H9 (cell line): ENCODE data around the gene DMRTC2. TPM values are rescaled to one million over a fixed set of nuclear protein-coding genes. Genes with fewer than 3 reads are reported as not detected.
A peak's percentile ranks its signal among the peaks of the same experiment; 100 is the strongest.

ENCODE experiments used
- DNase-seq: peaks from one replicate; pipeline ENCODE4 v3.0.0-alpha.2; 2017
- H2AFZ ChIP-seq: one replicate; pipeline ENCODE4 v1.6.1; 2013; ENCODE audit warnings: mild to moderate bottlenecking, low read length, control low read depth, moderate library complexity
- H2AK5ac ChIP-seq: 2 replicates; pipeline ENCODE4 v1.6.1; 2013; ENCODE audit warnings: low read length, control low read depth, mixed read lengths; ENCODE audit not compliant: insufficient read length
- H2BK120ac ChIP-seq: one replicate; pipeline ENCODE4 v1.6.1; 2013; ENCODE audit warnings: low read depth, mild to moderate bottlenecking, low read length, control low read depth, inconsistent platforms; ENCODE audit not compliant: poor library complexity, severe bottlenecking
- H2BK12ac ChIP-seq: 2 replicates; pipeline ENCODE4 v1.6.1; 2013; ENCODE audit warnings: low read length, control low read depth, mixed read lengths, low read depth; ENCODE audit not compliant: insufficient read length
- H2BK15ac ChIP-seq: 2 replicates; pipeline ENCODE4 v1.6.1; 2013; ENCODE audit warnings: low read depth, low read length, control low read depth
- H2BK20ac ChIP-seq: one replicate; pipeline ENCODE4 v1.6.1; 2013; ENCODE audit warnings: low read depth, mild to moderate bottlenecking, low read length, control low read depth, inconsistent platforms; ENCODE audit not compliant: poor library complexity, severe bottlenecking
- H2BK5ac ChIP-seq: 2 replicates; pipeline ENCODE4 v1.6.1; 2013; ENCODE audit warnings: low read length, control low read depth, mixed read lengths; ENCODE audit not compliant: insufficient read length
- H3K14ac ChIP-seq: 2 replicates; pipeline ENCODE4 v1.6.1; 2013; ENCODE audit warnings: low read length, control low read depth; ENCODE audit not compliant: insufficient read depth
- H3K18ac ChIP-seq: 2 replicates; pipeline ENCODE4 v1.6.1; 2013; ENCODE audit warnings: low read depth, mild to moderate bottlenecking, mixed read lengths, low read length, control low read depth; ENCODE audit not compliant: insufficient read length
- H3K23ac ChIP-seq: 2 replicates; pipeline ENCODE4 v1.6.1; 2013; ENCODE audit warnings: low read length, control low read depth, mixed read lengths, low read depth; ENCODE audit not compliant: insufficient read length
- H3K23me2 ChIP-seq: 2 replicates; pipeline ENCODE4 v1.6.1; 2013; ENCODE audit warnings: low read depth, mild to moderate bottlenecking, mixed read lengths, low read length, control low read depth; ENCODE audit not compliant: insufficient read length, poor library complexity, severe bottlenecking
- H3K27ac ChIP-seq: 2 replicates; pipeline ENCODE4 v1.5.1; 2013; ENCODE audit warnings: low read length, control low read depth, mixed read lengths, low read depth; ENCODE audit not compliant: insufficient read length
- H3K27me3 ChIP-seq: 2 replicates; pipeline ENCODE4 v1.6.1; 2013; ENCODE audit warnings: low read length, control low read depth, inconsistent platforms; ENCODE audit not compliant: insufficient read depth
- H3K4ac ChIP-seq: 2 replicates; pipeline ENCODE4 v1.6.1; 2013; ENCODE audit warnings: low read depth, mild to moderate bottlenecking, control low read depth, inconsistent platforms, low read length, moderate library complexity
- H3K4me1 ChIP-seq: 2 replicates; pipeline ENCODE4 v1.6.1; 2013; ENCODE audit warnings: low read length, control low read depth, inconsistent platforms; ENCODE audit not compliant: insufficient read depth
- H3K4me2 ChIP-seq: 2 replicates; pipeline ENCODE4 v1.6.1; 2013; ENCODE audit warnings: low read length, control low read depth, mixed read lengths; ENCODE audit not compliant: insufficient read length, insufficient read depth
- H3K56ac ChIP-seq: 2 replicates; pipeline ENCODE4 v1.6.1; 2013; ENCODE audit warnings: low read depth, mild to moderate bottlenecking, mixed read lengths, low read length, control low read depth; ENCODE audit not compliant: insufficient read length
- H3K79me1 ChIP-seq: 2 replicates; pipeline ENCODE4 v1.6.1; 2013; ENCODE audit warnings: low read depth, mild to moderate bottlenecking, moderate library complexity, low read length, control low read depth, inconsistent platforms; ENCODE audit not compliant: insufficient read depth, poor library complexity, severe bottlenecking
- H3K79me2 ChIP-seq: 2 replicates; pipeline ENCODE4 v1.6.1; 2013; ENCODE audit warnings: low read length, control low read depth, inconsistent platforms; ENCODE audit not compliant: insufficient read depth
- H3K9ac ChIP-seq: 2 replicates; pipeline ENCODE4 v1.6.1; 2013; ENCODE audit warnings: low read length, control low read depth, mixed read lengths; ENCODE audit not compliant: insufficient read length; ENCODE audit errors: extremely low read depth
- H3K9me3 ChIP-seq: one replicate; pipeline ENCODE4 v1.6.1; 2013; ENCODE audit warnings: low read depth, low read length, inconsistent platforms; ENCODE audit not compliant: control insufficient read depth
- H3T11ph ChIP-seq: one replicate; pipeline ENCODE4 v1.6.1; 2013; ENCODE audit warnings: mild to moderate bottlenecking, low read length, control low read depth, inconsistent platforms
- H4K20me1 ChIP-seq: one replicate; pipeline ENCODE4 v1.6.1; 2013; ENCODE audit not compliant: control insufficient read depth, insufficient read length, insufficient read depth
- H4K5ac ChIP-seq: 2 replicates; pipeline ENCODE4 v1.6.1; 2013; ENCODE audit warnings: low read depth, mild to moderate bottlenecking, mixed read lengths, low read length, control low read depth; ENCODE audit not compliant: insufficient read length
- H4K8ac ChIP-seq: replicated peaks from 2 replicates; pipeline ENCODE4 v1.6.1; 2013; ENCODE audit warnings: low read length, control low read depth, mixed read lengths, low read depth; ENCODE audit not compliant: insufficient read length
- H4K91ac ChIP-seq: 2 replicates; pipeline ENCODE4 v1.6.1; 2013; ENCODE audit warnings: low read depth, mild to moderate bottlenecking, moderate library complexity, mixed read lengths, low read length, control low read depth; ENCODE audit not compliant: insufficient read length
- H3K27ac Mint-ChIP-seq, 3 experiments: 2 replicates in 2 of 3; 3 replicates in 1 of 3; pipeline ENCODE4 v1.8.0; 2020 to 2021; ENCODE audit warnings: mixed read lengths in 3 of 3, mild to moderate bottlenecking in 1 of 3, moderate library complexity in 1 of 3
- H3K27me3 Mint-ChIP-seq: 2 replicates; pipeline ENCODE4 v1.8.0; 2021; ENCODE audit warnings: low read depth, mild to moderate bottlenecking, moderate library complexity, mixed read lengths
- H3K36me3 Mint-ChIP-seq, 3 experiments: 2 replicates in 2 of 3; 3 replicates in 1 of 3; pipeline ENCODE4 v1.8.0; 2020 to 2021; ENCODE audit warnings: low read depth in 3 of 3, mixed read lengths in 3 of 3; ENCODE audit not compliant: insufficient read depth in 1 of 3
- H3K4me1 Mint-ChIP-seq, 2 experiments: 2 replicates each; pipeline ENCODE4 v1.8.0; 2020; ENCODE audit warnings: mixed read lengths in 2 of 2
- H3K4me3 Mint-ChIP-seq, 2 experiments: 2 replicates in 1 of 2; 3 replicates in 1 of 2; pipeline ENCODE4 v1.8.0; 2020 to 2021; ENCODE audit warnings: mild to moderate bottlenecking in 2 of 2, mixed read lengths in 2 of 2, moderate library complexity in 1 of 2
- H3K9me3 Mint-ChIP-seq, 2 experiments: 2 replicates in 1 of 2; 3 replicates in 1 of 2; pipeline ENCODE4 v1.8.0; 2020; ENCODE audit warnings: mild to moderate bottlenecking in 2 of 2, mixed read lengths in 2 of 2, moderate library complexity in 1 of 2
- CTCF ChIP-seq: fragments of 200-600 bp; sonication (generic); conservative IDR thresholded peaks from 3 replicates; pipeline ENCODE4 v1.8.0; 2021; ENCODE audit warnings: antibody characterized with exemption, mild to moderate bottlenecking
- WGBS: extraction: QIAGEN DNeasy Blood & Tissue Kit; methylation state at CpG from one replicate; pipeline ENCODE4 v1.1.7; 2013; ENCODE audit warnings: missing lambda C conversion rate, low lambda C conversion rate, mixed read lengths; ENCODE audit not compliant: insufficient read length; ENCODE audit errors: extremely low coverage; 5-methylcytosine and 5-hydroxymethylcytosine counted together
- total RNA-seq: library from RNA; stranded (reverse); gene quantifications from 2 replicates; pipeline ENCODE4 v1.2.1, GENCODE V29; 2021

Gene DMRTC2
- total RNA-seq, 1 experiment from 2014 or later, result not detected

- DNase-seq, result no peak
- Histone ChIP-seq H4K5ac (no peak overlapping the region), H3K4ac (no peak overlapping the region), H3K27me3 (no peaks in the 10 kb centered on the region; the same call in 1 of the 2 replicates), H4K8ac (no peak overlapping the region), H4K91ac (no peak overlapping the region), H3T11ph (no peak overlapping the region), H3K56ac (no peak overlapping the region), H2BK12ac (no peak overlapping the region), H3K14ac (no peak overlapping the region; the same call in 1 of the 2 replicates), H3K23ac (no peak overlapping the region), H3K23me2 (peaks cover 20% of the 10 kb centered on the region), H2BK20ac (no peak overlapping the region), H3K79me2 (no peaks in the 10 kb centered on the region), H2AK5ac (no peak overlapping the region), H3K27ac (no peak overlapping the region), H3K4me1 (peaks cover 8% of the 10 kb centered on the region), H4K20me1 (no peaks in the 10 kb centered on the region), H3K4me2 (peak overlapping the region; percentile 98), H2BK15ac (no peak overlapping the region), H3K18ac (no peak overlapping the region), H3K79me1 (no peaks in the 10 kb centered on the region), H3K9me3 (no peaks in the 10 kb centered on the region), H2BK5ac (no peak overlapping the region), H3K9ac (peak overlapping the region; percentile 43), H2AFZ (no peak overlapping the region), H2BK120ac (no peak overlapping the region)
- Mint-ChIP-seq H3K4me3 (peak overlapping the region; percentile 84 to 94), H3K9me3 (no peaks in the 10 kb centered on the region; a peak in 1 of 5 replicates), H3K4me1 (peaks cover 26 to 47% of the 10 kb centered on the region in 2 experiments), H3K36me3 (no peaks in the 10 kb centered on the region; a peak in 2 of 7 replicates), H3K27ac (peak overlapping the region in 1 of 3 experiments; percentile 29; a peak in 2 of 7 replicates), H3K27me3 (peaks cover 37% of the 10 kb centered on the region)
- WGBS, result no CpG with 5 or more reads among the region's 23 CpGs
- no peak for TF ChIP-seq CTCF
These were observed 38.6 kb downstream of the DMRTC2 start for GRCh38 chr19:41883463-41883820.
